HepG2 (cell line): ENCODE measurements around the gene COL4A2. TPM values are rescaled to one million over a fixed set of nuclear protein-coding genes. Genes with fewer than 3 reads are reported as not detected.

ENCODE experiments used
- ATAC-seq: fragments of 200-7000 bp; cut with Tn5 transposase; 3 replicates; pipeline ENCODE4 v1.9.1; 2020; ENCODE audit warnings: mild to moderate bottlenecking, moderate library complexity
- BruUV-seq: library from RNA; stranded (reverse); fragments of 400-500 nt; replicated peaks from 2 replicates; lab custom pipeline; 2021; lab: Mats Ljungman, UMichigan
- CTCF ChIA-PET: fragments of 300-600 bp; formaldehyde crosslinking; extraction: SDS; loops from one replicate; lab custom pipeline; 2021; ENCODE audit warnings: low total read pairs, inconsistent platforms, low intra/inter-chr PET ratio; lab: Yijun Ruan, JAX
- POLR2A ChIA-PET: fragments of 350-600 bp; sonication (Branson Sonifier 250); formaldehyde crosslinking; loops from one replicate; lab custom pipeline; 2020; ENCODE audit warnings: antibody characterized with exemption, inconsistent platforms; lab: Yijun Ruan, JAX
- DNase-seq: peaks from one replicate; pipeline ENCODE4 v3.0.0-alpha.2; 2015; ENCODE audit warnings: low spot score
- FAIRE-seq: peaks from 3 replicates; lab custom pipeline; 2011; peaks lifted over from hg19 to GRCh38; lab: Jason Lieb, UNC
- H2AFZ ChIP-seq: one replicate; pipeline ENCODE4 v1.6.1; 2011; ENCODE audit warnings: low read length, inconsistent platforms
- H3K27ac ChIP-seq: fragments of 300-600 bp; 3 replicates; pipeline ENCODE4 v1.8.0; 2011; ENCODE audit warnings: mixed run types, mild to moderate bottlenecking, mixed read lengths, low read length, inconsistent platforms; ENCODE audit not compliant: insufficient read depth; ENCODE audit errors: extremely low read length
- H3K27me3 ChIP-seq, 2 experiments: fragments of 200-600 bp in 1 of 2; 2 replicates in 1 of 2; 3 replicates in 1 of 2; pipeline versions ENCODE4 v1.6.0 to v1.8.0; 2011; ENCODE audit warnings: low read length in 2 of 2, mild to moderate bottlenecking in 2 of 2, moderate library complexity in 2 of 2, inconsistent platforms in 1 of 2; ENCODE audit not compliant: insufficient read depth in 2 of 2, control insufficient read depth in 1 of 2
- H3K36me3 ChIP-seq, 2 experiments: fragments of 200-600 bp in 1 of 2; replicated peaks in 1 of 2; 2 replicates in 1 of 2; 3 replicates in 1 of 2; pipeline versions ENCODE4 v1.5.1 to v1.8.0; 2011; ENCODE audit warnings: low read length in 2 of 2, inconsistent platforms in 1 of 2; ENCODE audit not compliant: insufficient read depth in 2 of 2, control insufficient read depth in 1 of 2
- H3K4me1 ChIP-seq: 2 replicates; pipeline ENCODE4 v1.5.1; 2012; ENCODE audit warnings: low read length, inconsistent platforms; ENCODE audit not compliant: insufficient read depth
- H3K4me2 ChIP-seq: 2 replicates; pipeline ENCODE4 v1.6.0; 2011; ENCODE audit warnings: low read depth, low read length, inconsistent platforms
- H3K4me3 ChIP-seq, 3 experiments: fragments of 200-600 bp in 1 of 3; sonication (generic), shearing (Covaris generic) in 1 of 3; replicated peaks in 1 of 3; 2 replicates each; pipeline ENCODE4 v1.5.1; 2011 to 2016; ENCODE audit warnings: low read length in 3 of 3, inconsistent platforms in 2 of 3, low read depth in 2 of 3, mild to moderate bottlenecking in 2 of 3, control low read depth in 1 of 3, mixed read lengths in 1 of 3; ENCODE audit not compliant: insufficient read depth in 1 of 3
- H3K79me2 ChIP-seq: one replicate; pipeline ENCODE4 v1.6.1; 2011; ENCODE audit warnings: low read length, inconsistent platforms; ENCODE audit not compliant: insufficient read depth
- H3K9ac ChIP-seq: 2 replicates; pipeline ENCODE4 v1.6.0; 2011; ENCODE audit warnings: mild to moderate bottlenecking, low read depth, low read length, inconsistent platforms; ENCODE audit not compliant: insufficient read depth
- H3K9me3 ChIP-seq: 2 replicates; pipeline ENCODE4 v1.5.1; 2012; ENCODE audit warnings: mild to moderate bottlenecking, low read length
- H4K20me1 ChIP-seq: 2 replicates; pipeline ENCODE4 v1.6.0; 2011; ENCODE audit warnings: inconsistent platforms, mild to moderate bottlenecking, low read length, moderate library complexity; ENCODE audit not compliant: insufficient read depth
- SIN3A ChIP-seq: IDR thresholded peaks from 2 replicates; pipeline ENCODE4 v1.6.1; 2011; ENCODE audit warnings: low read depth, mild to moderate bottlenecking, control low read depth, low read length, borderline replicate concordance
- SRSF1 ChIP-seq: fragments of 200-400 bp; formaldehyde crosslinking; optimal IDR thresholded peaks from 2 replicates; pipeline ENCODE3; 2017; ENCODE audit warnings: mild to moderate bottlenecking, low read depth, low read length, moderate library complexity
- TBL1XR1 ChIP-seq: fragments of 150-350 bp; IDR thresholded peaks from 2 replicates; pipeline ENCODE4 v1.6.1; 2014; ENCODE audit warnings: borderline replicate concordance, low read length; ENCODE audit not compliant: partially characterized antibody
- THAP11 ChIP-seq: IDR thresholded peaks from 2 replicates; pipeline ENCODE4 v1.6.1; 2016; ENCODE audit warnings: missing biosample characterization, missing genetic modification reagents
- U2AF1 ChIP-seq: fragments of 200-400 bp; formaldehyde crosslinking; optimal IDR thresholded peaks from 2 replicates; pipeline ENCODE3; 2017; ENCODE audit warnings: mild to moderate bottlenecking, low read depth, low read length
- ZFP62 ChIP-seq: sonication (generic); formaldehyde crosslinking; IDR thresholded peaks from 2 replicates; pipeline ENCODE4 v1.4.0; 2020; ENCODE audit warnings: missing genetic modification reagents
- ZNF253 ChIP-seq: sonication (generic); formaldehyde crosslinking; IDR thresholded peaks from 2 replicates; pipeline ENCODE4 v1.8.0; 2022; ENCODE audit warnings: mild to moderate bottlenecking, missing genetic modification reagents, borderline replicate concordance
- ZNF335 ChIP-seq: sonication (generic); formaldehyde crosslinking; IDR thresholded peaks from 2 replicates; pipeline ENCODE4 v1.4.0; 2020; ENCODE audit warnings: missing genetic modification reagents
- WGBS: methylation state at CpG from one replicate; pipeline ENCODE4 v1.1.6; 2017; ENCODE audit warnings: low lambda C conversion rate; 5-methylcytosine and 5-hydroxymethylcytosine counted together
- in situ Hi-C: cut with HindIII; loops from 2 replicates; pipeline ENCODE4 v1.10.0; 2017; ENCODE audit warnings: low pct_unique_long_range_greater_than_20kb; ENCODE audit not compliant: extremely low pct_ligation_motif_present
- intact Hi-C: fragments of 100-400 bp; cut with micrococcal nuclease; formaldehyde crosslinking; loops from one replicate; pipeline ENCODE4 v1.10.0; 2022; ENCODE audit not compliant: unreplicated experiment
- polyA plus RNA-seq, 8 experiments: library from polyadenylated mRNA; depleted of rRNA in 3 of 8; stranded (reverse) in 7 of 8; unstranded in 1 of 8; fragments of >200 nt; fragmentation: Illumina TruSeq in 4 of 8; extraction: Trizol in 4 of 8; gene quantifications; 2 replicates each; pipeline versions ENCODE4 v1.2.1 to v1.2.3, GENCODE V29; 2011 to 2016; ENCODE audit warnings: low read depth in 4 of 8, missing spikeins in 1 of 8, mixed read lengths in 1 of 8; ENCODE audit not compliant: insufficient read depth in 1 of 8
- total RNA-seq, 5 experiments: library from RNA; depleted of rRNA; stranded (reverse); fragments of >200 nt; fragmentation: Illumina TruSeq; extraction: Trizol; gene quantifications; 2 replicates each; pipeline ENCODE4 v1.2.3, GENCODE V29; 2016; ENCODE audit warnings: low read depth in 1 of 5
- TF ChIP-seq, protein P1 (sequence below): sonication (generic); formaldehyde crosslinking; IDR thresholded peaks from 2 replicates; pipeline ENCODE4 v1.4.0; 2020; ENCODE audit warnings: mild to moderate bottlenecking, missing genetic modification reagents
- TF ChIP-seq, protein P2 (sequence below): sonication (generic); formaldehyde crosslinking; IDR thresholded peaks from 2 replicates; pipeline ENCODE4 v1.5.0; 2020; ENCODE audit warnings: missing genetic modification reagents

COL4A2 gene
- total and polyA plus RNA-seq, 2 of the 13 experiments (the other 11 are each of a cell fraction or from before 2014, with no cell fraction given) = 0.22 to 1.9 TPM

DNA sequence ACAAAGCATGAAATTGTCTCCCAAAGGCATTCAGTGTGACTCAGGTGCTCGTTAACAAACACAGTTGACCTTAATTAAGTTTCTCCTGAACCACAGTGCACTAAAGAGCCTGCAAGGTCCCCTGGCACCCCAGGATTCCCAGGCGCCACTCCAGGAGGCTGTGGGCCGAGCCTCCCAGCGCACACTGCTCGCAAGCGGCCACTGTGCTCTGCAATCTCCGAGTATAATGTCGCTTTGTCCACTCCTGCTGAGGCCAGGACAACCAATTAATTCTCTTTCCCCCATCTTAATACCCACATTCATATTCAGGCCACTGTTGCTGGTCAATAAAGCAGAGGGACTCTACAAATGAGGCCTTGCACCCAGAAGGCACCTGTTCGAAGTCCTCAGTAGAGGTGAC lies 245.7 kb downstream of the COL4A2 start:
- in situ Hi-C loops = no loop called here
- no peak for DNase-seq
- H3K4me3 ChIP-seq = no peak overlapping the region
- H3K27me3 ChIP-seq = no peaks in the 10 kb centered on the region
- ChIA-PET CTCF (no interaction called here), POLR2A (interaction anchor here (1.9 kb wide), 1 partner anchor 9 kb away, joined by 4 read pairs; the partner anchor contains the start of gene RAB20)
- peaks cover 28% of the 10 kb centered on the region; the same call in 1 of the 2 replicates for H4K20me1 ChIP-seq
- H3K36me3 ChIP-seq = peaks cover 6 to 12% of the 10 kb centered on the region in 2 experiments; a peak in 3 of 5 replicates
- H3K27ac ChIP-seq = peak overlapping the region; percentile 16
- 0 out of 2 replicates have a peak overlapping the region, but pooled peaks have one; percentile 7 for H3K4me2 ChIP-seq
- ATAC-seq = no peak
- peaks cover 80% of the 10 kb centered on the region for H3K79me2 ChIP-seq
- no peaks in the 10 kb centered on the region for H3K9me3 ChIP-seq
- H3K9ac ChIP-seq = no peak overlapping the region
- peaks cover 69% of the 10 kb centered on the region for H3K4me1 ChIP-seq
- H2AFZ ChIP-seq = no peak overlapping the region
- WGBS = 99% methylated on average over 9 of the region's 9 CpGs
- intact Hi-C loops = no loop called here
- FAIRE-seq = no peak
- no peak for TF ChIP-seq THAP11
- TF ChIP-seq, protein P1, sequence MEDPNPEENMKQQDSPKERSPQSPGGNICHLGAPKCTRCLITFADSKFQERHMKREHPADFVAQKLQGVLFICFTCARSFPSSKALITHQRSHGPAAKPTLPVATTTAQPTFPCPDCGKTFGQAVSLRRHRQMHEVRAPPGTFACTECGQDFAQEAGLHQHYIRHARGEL (CRISPR knock-in tag) = no peak
- no peak for TF ChIP-seq ZFP62
- no peak for TF ChIP-seq ZNF253 (CRISPR knock-in tag)
- no peak for TF ChIP-seq U2AF1
- no peak for TF ChIP-seq TBL1XR1
- TF ChIP-seq SIN3A = no peak
- TF ChIP-seq, protein P2, sequence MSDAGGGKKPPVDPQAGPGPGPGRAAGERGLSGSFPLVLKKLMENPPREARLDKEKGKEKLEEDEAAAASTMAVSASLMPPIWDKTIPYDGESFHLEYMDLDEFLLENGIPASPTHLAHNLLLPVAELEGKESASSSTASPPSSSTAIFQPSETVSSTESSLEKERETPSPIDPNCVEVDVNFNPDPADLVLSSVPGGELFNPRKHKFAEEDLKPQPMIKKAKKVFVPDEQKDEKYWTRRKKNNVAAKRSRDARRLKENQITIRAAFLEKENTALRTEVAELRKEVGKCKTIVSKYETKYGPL (CRISPR knock-in tag) = no peak
- no peak for TF ChIP-seq SRSF1
- TF ChIP-seq ZNF335 (CRISPR knock-in tag) = no peak
- no TSS peak for BruUV-seq
